H1 (cell line): ENCODE results near the gene TMEM183A. TPM values are rescaled to one million over a fixed set of nuclear protein-coding genes. Genes with fewer than 3 reads are reported as not detected.

Experiments
- CTCF ChIA-PET: fragments of 300-600 bp; sonication (Branson Sonifier 250); formaldehyde crosslinking; loops from one replicate; lab custom pipeline; 2021; ENCODE audit not compliant: partially characterized antibody; lab: Charles Lee
- POLR2A ChIA-PET: fragments of 300-600 bp; sonication (Branson Sonifier 250); formaldehyde crosslinking; loops from one replicate; lab custom pipeline; 2021; ENCODE audit warnings: inconsistent platforms; ENCODE audit not compliant: partially characterized antibody; lab: Charles Lee
- DNase-seq, 2 experiments: peaks; one replicate each; pipeline versions ENCODE4 v3.0.0 to v3.0.0-alpha.2; 2010 to 2022; ENCODE audit warnings: low spot score in 2 of 2, low read depth in 1 of 2, mixed read lengths in 1 of 2
- FAIRE-seq: peaks from 2 replicates; lab custom pipeline; 2011; peaks lifted over from hg19 to GRCh38; lab: Jason Lieb, UNC
- H2AFZ ChIP-seq: 2 replicates; pipeline ENCODE4 v1.8.1; 2012; ENCODE audit warnings: low read length, inconsistent platforms
- H2AK5ac ChIP-seq: 2 replicates; pipeline ENCODE4 v1.6.1; 2013; ENCODE audit warnings: low read depth, low read length
- H2BK120ac ChIP-seq: replicated peaks from 2 replicates; pipeline ENCODE3; 2013; ENCODE audit warnings: low read depth, low read length, inconsistent platforms
- H2BK12ac ChIP-seq: 2 replicates; pipeline ENCODE4 v1.6.1; 2013; ENCODE audit warnings: low read depth, low read length
- H2BK15ac ChIP-seq: 2 replicates; pipeline ENCODE4 v1.6.1; 2013; ENCODE audit warnings: low read length
- H2BK20ac ChIP-seq: 2 replicates; pipeline ENCODE4 v1.6.1; 2013; ENCODE audit warnings: low read length
- H2BK5ac ChIP-seq: 2 replicates; pipeline ENCODE4 v1.6.1; 2013; ENCODE audit warnings: low read depth, low read length
- H3K14ac ChIP-seq: 2 replicates; pipeline ENCODE4 v1.6.1; 2013; ENCODE audit warnings: inconsistent platforms; ENCODE audit not compliant: insufficient read length
- H3K18ac ChIP-seq: 2 replicates; pipeline ENCODE4 v1.6.1; 2013; ENCODE audit warnings: low read length; ENCODE audit errors: extremely low read depth
- H3K23ac ChIP-seq: 2 replicates; pipeline ENCODE4 v1.6.1; 2013; ENCODE audit warnings: inconsistent platforms; ENCODE audit not compliant: insufficient read length
- H3K23me2 ChIP-seq: 2 replicates; pipeline ENCODE4 v1.6.1; 2013; ENCODE audit warnings: low read depth, low read length
- H3K27ac ChIP-seq: 2 replicates; pipeline ENCODE4 v1.6.1; 2011; ENCODE audit warnings: low read depth, low read length, inconsistent platforms
- H3K27me3 ChIP-seq, 4 experiments: replicated peaks in 1 of 4; 1 replicate in 1 of 4; 2 replicates in 3 of 4; pipeline versions ENCODE4 v1.6.1 to v1.8.1; 2011 to 2013; ENCODE audit warnings: low read length in 3 of 4, mild to moderate bottlenecking in 3 of 4, inconsistent platforms in 2 of 4, mixed read lengths in 2 of 4, moderate library complexity in 1 of 4; ENCODE audit not compliant: control insufficient read depth in 3 of 4, insufficient read depth in 3 of 4; ENCODE audit errors: extremely low read depth in 1 of 4
- H3K36me3 ChIP-seq, 4 experiments: 2 replicates each; pipeline versions ENCODE4 v1.6.1 to v1.8.1; 2011 to 2013; ENCODE audit warnings: mild to moderate bottlenecking in 4 of 4, low read length in 3 of 4, moderate library complexity in 2 of 4, control low read depth in 1 of 4, inconsistent platforms in 1 of 4; ENCODE audit not compliant: insufficient read depth in 4 of 4, control insufficient read depth in 2 of 4
- H3K4ac ChIP-seq: replicated peaks from 2 replicates; pipeline ENCODE3; 2013; ENCODE audit warnings: low read length, low read depth, mixed read lengths, inconsistent platforms; ENCODE audit not compliant: insufficient read length
- H3K4me1 ChIP-seq, 4 experiments: replicated peaks in 1 of 4; 1 replicate in 1 of 4; 2 replicates in 3 of 4; pipeline versions ENCODE4 v1.6.1 to v1.8.1; 2011 to 2013; ENCODE audit warnings: low read length in 3 of 4, inconsistent platforms in 2 of 4, mixed read lengths in 1 of 4; ENCODE audit not compliant: insufficient read depth in 4 of 4, control insufficient read depth in 3 of 4
- H3K4me2 ChIP-seq, 2 experiments: 2 replicates each; pipeline versions ENCODE4 v1.6.1 to v1.8.1; 2011 to 2013; ENCODE audit warnings: low read depth in 2 of 2, low read length in 2 of 2, control low read depth in 1 of 2, inconsistent platforms in 1 of 2, mild to moderate bottlenecking in 1 of 2; ENCODE audit not compliant: insufficient read depth in 1 of 2
- H3K4me3 ChIP-seq, 4 experiments: fragments of 200-600, 300-600 bp in 1 of 4; sonication (generic), shearing (Covaris generic), sonication (Bioruptor Twin) in 1 of 4; 2 replicates each; pipeline versions ENCODE4 v1.5.1 to v1.8.1; 2011 to 2016; ENCODE audit warnings: low read length in 4 of 4, low read depth in 3 of 4, control low read depth in 2 of 4, inconsistent platforms in 2 of 4, mild to moderate bottlenecking in 2 of 4, mixed read lengths in 1 of 4, moderate library complexity in 1 of 4; ENCODE audit not compliant: insufficient read depth in 2 of 4; ENCODE audit errors: extremely low read depth in 1 of 4
- H3K56ac ChIP-seq: replicated peaks from 2 replicates; pipeline ENCODE3; 2013; ENCODE audit warnings: low read depth, mild to moderate bottlenecking, mixed read lengths, low read length, inconsistent platforms; ENCODE audit not compliant: insufficient read length
- H3K79me1 ChIP-seq: 2 replicates; pipeline ENCODE4 v1.6.1; 2013; ENCODE audit warnings: low read depth, low read length, control low read depth
- H3K79me2 ChIP-seq, 2 experiments: 2 replicates each; pipeline versions ENCODE4 v1.6.1 to v1.8.1; 2012 to 2013; ENCODE audit warnings: low read length in 2 of 2, mild to moderate bottlenecking in 2 of 2, inconsistent platforms in 1 of 2; ENCODE audit not compliant: insufficient read depth in 2 of 2, control insufficient read depth in 1 of 2
- H3K9ac ChIP-seq, 4 experiments: replicated peaks in 1 of 4; 1 replicate in 1 of 4; 2 replicates in 3 of 4; pipeline versions ENCODE4 v1.6.1 to v1.8.1; 2011 to 2013; ENCODE audit warnings: low read depth in 3 of 4, low read length in 3 of 4, control low read depth in 2 of 4, mild to moderate bottlenecking in 2 of 4, moderate library complexity in 2 of 4, inconsistent platforms in 1 of 4; ENCODE audit errors: extremely low read depth in 1 of 4
- H3K9me3 ChIP-seq, 2 experiments: 2 replicates each; pipeline versions ENCODE4 v1.6.1 to v1.8.1; 2012 to 2013; ENCODE audit warnings: mild to moderate bottlenecking in 2 of 2, moderate library complexity in 2 of 2, control low read depth in 1 of 2, inconsistent platforms in 1 of 2, low read depth in 1 of 2, low read length in 1 of 2, mixed read lengths in 1 of 2; ENCODE audit not compliant: insufficient read depth in 2 of 2
- H4K20me1 ChIP-seq, 2 experiments: replicated peaks in 1 of 2; 2 replicates each; pipeline versions ENCODE3 to v1.8.1; 2011 to 2013; ENCODE audit warnings: inconsistent platforms in 2 of 2, low read length in 2 of 2, mild to moderate bottlenecking in 1 of 2; ENCODE audit not compliant: insufficient read depth in 2 of 2, control insufficient read depth in 1 of 2
- H4K5ac ChIP-seq: 2 replicates; pipeline ENCODE4 v1.6.1; 2013; ENCODE audit warnings: low read length, low read depth, mixed read lengths, inconsistent platforms; ENCODE audit not compliant: insufficient read length
- H4K8ac ChIP-seq: 2 replicates; pipeline ENCODE4 v1.8.0; 2013; ENCODE audit warnings: mild to moderate bottlenecking, moderate library complexity, low read length, inconsistent platforms; ENCODE audit not compliant: insufficient read depth; ENCODE audit errors: extremely low read depth
- H4K91ac ChIP-seq: replicated peaks from 2 replicates; pipeline ENCODE3; 2013; ENCODE audit warnings: low read length, mixed read lengths, inconsistent platforms; ENCODE audit not compliant: insufficient read length
- KDM5A ChIP-seq: fragments of 200-600 bp; IDR thresholded peaks from 2 replicates; pipeline ENCODE4 v1.7.1; 2012; ENCODE audit warnings: mild to moderate bottlenecking, low read length, inconsistent platforms, mixed read lengths
- POLR2A ChIP-seq, 2 experiments: IDR thresholded peaks; 1 replicate in 1 of 2; 2 replicates in 1 of 2; pipeline ENCODE4 v1.6.1; 2011; ENCODE audit warnings: low read depth in 2 of 2, low read length in 2 of 2, mild to moderate bottlenecking in 2 of 2; ENCODE audit errors: control extremely low read depth in 1 of 2
- RXRA ChIP-seq: IDR thresholded peaks from 2 replicates; pipeline ENCODE4 v1.6.1; 2011; ENCODE audit warnings: low read depth, mild to moderate bottlenecking, low read length, moderate library complexity; ENCODE audit not compliant: insufficient read depth
- TBP ChIP-seq: IDR thresholded peaks from 2 replicates; pipeline ENCODE4 v1.6.1; 2011; ENCODE audit warnings: low read depth, low read length, improper control_type of control experiment
- WGBS, 2 experiments: shearing (Covaris generic) in 1 of 2; methylation state at CpG; one replicate each; pipeline versions ENCODE4 v1.1.6 to v1.1.7; 2013 to 2015; ENCODE audit warnings: low lambda C conversion rate in 2 of 2, mixed read lengths in 2 of 2, inconsistent platforms in 1 of 2, low coverage in 1 of 2, missing lambda C conversion rate in 1 of 2; ENCODE audit not compliant: insufficient replicate concordance in 2 of 2, insufficient coverage in 1 of 2, insufficient read length in 1 of 2; ENCODE audit errors: extremely low coverage in 1 of 2, missing lambda C conversion rate in 1 of 2; 5-methylcytosine and 5-hydroxymethylcytosine counted together
- polyA plus RNA-seq, 7 experiments: library from polyadenylated mRNA; depleted of rRNA in 3 of 7; stranded (reverse) in 5 of 7; unstranded in 2 of 7; fragments of >200 nt in 5 of 7; fragments of 200-250 nt in 2 of 7; gene quantifications; 1 replicate in 5 of 7; 2 replicates in 1 of 7; 4 replicates in 1 of 7; pipeline versions ENCODE4 v1.2.1 to v1.2.3, GENCODE V29; 2011 to 2013; ENCODE audit warnings: missing spikeins in 2 of 7, mixed read lengths in 2 of 7
- total RNA-seq: library from RNA; stranded (reverse); fragmentation: NEBNext Ultra II Directional; extraction: Animal tissue kit (Norgen Biotek cat#: 25700); gene quantifications from 2 replicates; pipeline ENCODE4 v1.2.1, GENCODE V29; 2021

Gene TMEM183A
- total and polyA plus RNA-seq, 2 of the 8 experiments (the other 6 are each of a cell fraction or from before 2014, with no cell fraction given) = 107 to 173 TPM

DNA sequence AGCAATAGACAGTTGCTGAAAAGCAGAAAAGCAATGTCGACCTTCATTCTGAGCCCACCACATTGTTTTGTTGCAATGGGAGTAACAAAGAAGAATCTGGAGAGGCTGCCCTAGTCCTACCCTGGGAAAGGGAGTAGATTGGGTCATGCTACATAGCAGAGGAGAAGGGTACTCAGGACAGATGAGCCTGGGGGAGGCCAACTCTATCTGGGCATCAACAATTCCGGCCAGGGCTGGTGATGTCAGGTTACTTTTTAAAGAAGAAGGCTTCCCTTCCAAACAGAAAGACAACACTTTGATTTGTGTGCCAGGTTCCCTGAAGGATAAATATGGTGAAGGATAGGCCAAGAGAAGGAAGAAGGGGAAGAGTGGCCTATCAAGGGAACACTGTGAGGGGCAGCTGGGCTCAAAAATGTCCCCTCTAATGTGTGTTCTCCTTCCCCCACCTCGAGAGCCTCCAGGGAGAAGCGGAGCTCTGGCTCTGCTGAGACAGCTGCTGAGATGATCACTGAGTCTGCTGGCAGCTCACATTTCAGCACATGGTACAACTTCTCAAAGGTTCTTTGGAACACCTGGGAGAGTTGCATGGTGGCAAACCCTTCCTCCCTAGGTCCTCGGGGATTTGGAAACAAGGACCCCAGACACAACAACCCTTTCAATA, 45.8 kb upstream of the TMEM183A start:
- Histone ChIP-seq H4K20me1 (peaks cover 2 to 3% of the 10 kb centered on the region in 2 experiments), H3K4ac (no peak overlapping the region), H3K4me1 (peaks cover 0 to 8% (median 2%) of the 10 kb centered on the region in 4 experiments; a peak in 6 of 7 replicates), H4K5ac (no peak overlapping the region), H4K91ac (no peak overlapping the region), H3K79me2 (peaks cover 3 to 15% of the 10 kb centered on the region in 2 experiments; a peak in 3 of 4 replicates), H3K36me3 (peaks cover 0 to 2% (median 0%) of the 10 kb centered on the region in 4 experiments; a peak in 1 of 8 replicates), H3K4me3 (no peak overlapping the region), H2BK5ac (no peak overlapping the region), H3K4me2 (no peak overlapping the region), H3K14ac (no peak overlapping the region), H2BK15ac (no peak overlapping the region), H2BK12ac (no peak overlapping the region), H3K79me1 (no peaks in the 10 kb centered on the region), H3K27me3 (no peaks in the 10 kb centered on the region), H3K56ac (no peak overlapping the region), H2BK20ac (no peak overlapping the region), H3K23me2 (peaks cover 7% of the 10 kb centered on the region), H2AFZ (no peak overlapping the region), H3K9me3 (no peaks in the 10 kb centered on the region), H3K18ac (no peak overlapping the region), H3K27ac (no peak overlapping the region), H3K9ac (no peak overlapping the region; a peak in 1 of 7 replicates), H3K23ac (no peak overlapping the region), H2AK5ac (no peak overlapping the region), H4K8ac (peak overlapping the region; percentile 38; the same call in 1 of the 2 replicates), H2BK120ac (no peak overlapping the region)
- CTCF ChIA-PET = interaction anchor here (2.0 kb wide), 1 partner anchor 38 kb away, joined by 9 read pairs; no protein-coding TSS in a partner anchor
- WGBS, 2 experiments = 86% methylated on average over 5 of the region's 5 CpGs; no CpG with 5 or more reads in 1 of the 2 experiments
- DNase-seq (no peak), FAIRE-seq (no peak)
- POLR2A ChIA-PET = interaction anchor here (0.6 kb wide), 1 partner anchor 783 kb away, joined by 3 read pairs; no protein-coding TSS in a partner anchor
- no peak for TF ChIP-seq KDM5A
- no peak for TF ChIP-seq TBP
- no peak for TF ChIP-seq RXRA
- no peak for TF ChIP-seq POLR2A (IDR thresholded peaks at IDR 0.05; ENCODE audit: control extremely low read depth in 1 of 2, low read depth in 2 of 2, low read length in 2 of 2)
